ENCODE results near the gene FCER2.

GRCh38 chr19:7737215-7737614 lies 35.3 kb upstream of the FCER2 start:
- no peak for TF ChIP-seq POLR2AphosphoS5 (IDR thresholded peaks at IDR 0.05; ENCODE audit: low read depth, low read length)
- TF ChIP-seq POLR2A (IDR thresholded peaks at IDR 0.05; ENCODE audit: low read depth, low read length): no peak
- TF ChIP-seq SPI1 (IDR thresholded peaks at IDR 0.05; ENCODE audit: low read depth, low read length): no peak
- TF ChIP-seq PAX5 (IDR thresholded peaks at IDR 0.05; ENCODE audit: insufficient read depth, low read length, severe bottlenecking): no peak
- TF ChIP-seq TAF1 (IDR thresholded peaks at IDR 0.05; ENCODE audit: low read depth, low read length): no peak
- no peak for TF ChIP-seq POU2F2 (IDR thresholded peaks at IDR 0.05; ENCODE audit: low read depth, low read length)

Data from GM12891 (cell line).